Measurements from ENCODE around the gene TTC24.
"Not testable (repeated sequence)": the region's sequence is repeated elsewhere in the genome, so short reads cannot be mapped to it uniquely, and the experiment has no call there.

The TTC24 gene

GRCh38 chr1:156601892-156602291 lies 22.4 kb downstream of the TTC24 start:
- no peak for DNase-seq (ENCODE audit: low read depth)
- peak overlapping the region; percentile 77 for H3K4me3 ChIP-seq (replicated peaks; ENCODE audit: low read depth, low read length)
- TF ChIP-seq CTCF (IDR thresholded peaks at IDR 0.05; ENCODE audit: low read length, missing control alignments), result no peak

GRCh38 chr1:156602557-156602993 lies 23.1 kb downstream of the TTC24 start:
- no peak overlapping the region for H3K4me3 ChIP-seq (replicated peaks; ENCODE audit: low read depth, low read length)
- peak; percentile 39 for TF ChIP-seq CTCF (IDR thresholded peaks at IDR 0.05; ENCODE audit: low read length, missing control alignments)
- DNase-seq (ENCODE audit: low read depth), result no peak

- not testable (repeated sequence) for DNase-seq (ENCODE audit: low read depth); H3K4me3 ChIP-seq (replicated peaks; ENCODE audit: low read depth, low read length)
These were observed 27.8 kb downstream of the TTC24 start for GRCh38 chr1:156607344-156607743.

GRCh38 chr1:156608036-156608674 lies 28.6 kb downstream of the TTC24 start:
- DNase-seq (ENCODE audit: low read depth), result peak; percentile 84
- peak; percentile 90 for TF ChIP-seq CTCF (IDR thresholded peaks at IDR 0.05; ENCODE audit: low read length, missing control alignments)
- no peak overlapping the region for H3K4me3 ChIP-seq (replicated peaks; ENCODE audit: low read depth, low read length)

- TF ChIP-seq CTCF (IDR thresholded peaks at IDR 0.05; ENCODE audit: low read length, missing control alignments), result peak; percentile 57
- DNase-seq (ENCODE audit: low read depth), result no peak
- H3K4me3 ChIP-seq (replicated peaks; ENCODE audit: low read depth, low read length), result no peak overlapping the region
These were observed 29.5 kb downstream of the TTC24 start for GRCh38 chr1:156608981-156609380.

- H3K4me3 ChIP-seq (replicated peaks; ENCODE audit: low read depth, low read length); DNase-seq (ENCODE audit: low read depth): not testable (repeated sequence)
These were observed 30.5 kb downstream of the TTC24 start for GRCh38 chr1:156610072-156610471.

GRCh38 chr1:156612666-156613065 lies 33.1 kb downstream of the TTC24 start:
- no peak for TF ChIP-seq CTCF (IDR thresholded peaks at IDR 0.05; ENCODE audit: low read length, missing control alignments)
- DNase-seq (ENCODE audit: low read depth), result no peak
- no peak overlapping the region for H3K4me3 ChIP-seq (replicated peaks; ENCODE audit: low read depth, low read length)

- no peak for TF ChIP-seq CTCF (IDR thresholded peaks at IDR 0.05; ENCODE audit: low read length, missing control alignments)
- H3K4me3 ChIP-seq (replicated peaks; ENCODE audit: low read depth, low read length), result no peak overlapping the region
These were observed 36.4 kb downstream of the TTC24 start for GRCh38 chr1:156615946-156616345.

More at GRCh38 chr1:156615946-156616345, 36.4 kb downstream of the TTC24 start:
- DNase-seq (ENCODE audit: low read depth), result no peak
